NCI-H345 treated with DMSO at 0.1 percent for 48 hours (cell line): Measurements from ENCODE around the gene CD2BP2.
"Not testable (repeated sequence)": the region's sequence is repeated elsewhere in the genome, so short reads cannot be mapped to it uniquely, and the experiment has no call there.

Experiments
- DNase-seq: peaks from one replicate; lab custom pipeline; 2025; ENCODE audit not compliant: unreplicated experiment; lab: John Stamatoyannopoulos, UW

Gene CD2BP2

GRCh38 chr16:30355144-30355953, at the start of gene CD2BP2:
CD2BP2 (minus strand) TSS chr16:30355308; CDS start chr16:30354681, 627 bp downstream.
- DNase-seq = peak; percentile 98

GRCh38 chr16:30401768-30402425, 46.8 kb upstream of the CD2BP2 start:
- no peak for DNase-seq

- DNase-seq = peak; percentile 53
Observed at GRCh38 chr16:30399435-30400186, 44.5 kb upstream of the CD2BP2 start.

GRCh38 chr16:30398661-30399434, 43.7 kb upstream of the CD2BP2 start:
- no peak for DNase-seq

GRCh38 chr16:30397776-30398660, 42.9 kb upstream of the CD2BP2 start:
- DNase-seq = no peak

GRCh38 chr16:30397056-30397455, 41.9 kb upstream of the CD2BP2 start:
- no peak for DNase-seq

GRCh38 chr16:30396627-30397026, 41.5 kb upstream of the CD2BP2 start:
- DNase-seq = not testable (repeated sequence)

GRCh38 chr16:30395992-30396585, 41.0 kb upstream of the CD2BP2 start:
- DNase-seq = peak; percentile 29

GRCh38 chr16:30395155-30395991, 40.3 kb upstream of the CD2BP2 start, which contains the start of gene ZNF48:
ZNF48 (plus strand) TSS chr16:30395420; CDS start chr16:30395795, 375 bp downstream.
- DNase-seq = peak; percentile 75

GRCh38 chr16:30394592-30395154, 39.6 kb upstream of the CD2BP2 start:
- DNase-seq = no peak

GRCh38 chr16:30383521-30383920, 28.4 kb upstream of the CD2BP2 start:
- no peak for DNase-seq

GRCh38 chr16:30382111-30382881, 27.2 kb upstream of the CD2BP2 start, which contains the start of gene SEPTIN1:
SEPTIN1 (minus strand) TSS chr16:30382561; CDS start chr16:30382542, 19 bp downstream.
- DNase-seq = no peak

GRCh38 chr16:30381291-30382041, 26.4 kb upstream of the CD2BP2 start:
- no peak for DNase-seq

GRCh38 chr16:30380803-30381208, 25.7 kb upstream of the CD2BP2 start:
- DNase-seq = no peak

GRCh38 chr16:30380072-30380802, 25.1 kb upstream of the CD2BP2 start:
- DNase-seq = no peak
